Breast epithelium (tissue), 3 donors: ENCODE data around the gene CENPP.

Experiments used
- POLR2A ChIP-seq: fragments of 450-650 bp; IDR thresholded peaks from one replicate; pipeline ENCODE4 v1.6.1; 2016; ENCODE audit warnings: antibody characterized with exemption, mild to moderate bottlenecking, moderate library complexity
- POLR2AphosphoS5 ChIP-seq, 3 donors: sonication (generic); formaldehyde crosslinking; IDR thresholded peaks; one replicate each; pipeline ENCODE4 v1.6.1; 2017; ENCODE audit warnings: antibody characterized with exemption in 3 of 3

- TF ChIP-seq POLR2A: no peak
- no peak for TF ChIP-seq POLR2AphosphoS5 (IDR thresholded peaks at IDR 0.05)
Measured at GRCh38 chr9:92474587-92474986, 148.8 kb downstream of the CENPP start.
